Motor neuron (in vitro differentiated cells): ENCODE data around the gene POT1. TPM values are rescaled to one million over a fixed set of nuclear protein-coding genes. Genes with fewer than 3 reads are reported as not detected.

Experiments used
- ATAC-seq, 8 experiments: fragments of 200-7000 bp; cut with Tn5 transposase; replicated peaks in 6 of 8; 2 replicates each; pipeline ENCODE4 v1.8.0; 2021; ENCODE audit warnings: mild to moderate bottlenecking in 8 of 8, moderate library complexity in 8 of 8
- H3K27ac ChIP-seq, 2 donors: fragments of 250-450 bp; sonication (Bioruptor Pico); 2 replicates each; pipeline ENCODE4 v1.9.0; 2021; ENCODE audit warnings: antibody characterized with exemption in 2 of 2, mild to moderate bottlenecking in 2 of 2, moderate library complexity in 1 of 2
- H3K4me1 ChIP-seq, 2 donors: fragments of 250-450 bp; sonication (Bioruptor Pico); replicated peaks in 1 of 2; 2 replicates each; pipeline ENCODE4 v1.6.1; 2021; ENCODE audit warnings: antibody characterized with exemption in 2 of 2, mild to moderate bottlenecking in 2 of 2, moderate library complexity in 1 of 2
- H3K4me3 ChIP-seq, 5 donors: fragments of 250-450 bp; sonication (Bioruptor Pico); 2 replicates each; pipeline ENCODE4 v1.9.0; 2021; ENCODE audit warnings: antibody characterized with exemption in 5 of 5, mild to moderate bottlenecking in 5 of 5, moderate library complexity in 4 of 5
- WGBS, 10 experiments: fragments of 450-650 bp; shearing (Covaris generic); methylation state at CpG; one replicate each; pipeline ENCODE4 v1.0.0; 2022; 5-methylcytosine and 5-hydroxymethylcytosine counted together
- in situ Hi-C, 9 experiments: fragments of 400-800 bp; cut with MboI; loops; one replicate each; pipeline ENCODE4 v1.15.0; 2021; ENCODE audit warnings: low sequenced_read_pairs in 9 of 9, low pct_unique_long_range_greater_than_20kb in 2 of 9; ENCODE audit not compliant: unreplicated experiment in 9 of 9
- total RNA-seq, 8 experiments: library from RNA; unstranded; fragments of 300-600 nt; gene quantifications; 2 replicates each; pipeline versions ENCODE4 v1.2.3 to v1.2.4, GENCODE V29; 2022

Gene POT1
- total RNA-seq, 8 experiments from 2014 or later = 18.6 to 43.3 (median 28.7) TPM

DNA sequence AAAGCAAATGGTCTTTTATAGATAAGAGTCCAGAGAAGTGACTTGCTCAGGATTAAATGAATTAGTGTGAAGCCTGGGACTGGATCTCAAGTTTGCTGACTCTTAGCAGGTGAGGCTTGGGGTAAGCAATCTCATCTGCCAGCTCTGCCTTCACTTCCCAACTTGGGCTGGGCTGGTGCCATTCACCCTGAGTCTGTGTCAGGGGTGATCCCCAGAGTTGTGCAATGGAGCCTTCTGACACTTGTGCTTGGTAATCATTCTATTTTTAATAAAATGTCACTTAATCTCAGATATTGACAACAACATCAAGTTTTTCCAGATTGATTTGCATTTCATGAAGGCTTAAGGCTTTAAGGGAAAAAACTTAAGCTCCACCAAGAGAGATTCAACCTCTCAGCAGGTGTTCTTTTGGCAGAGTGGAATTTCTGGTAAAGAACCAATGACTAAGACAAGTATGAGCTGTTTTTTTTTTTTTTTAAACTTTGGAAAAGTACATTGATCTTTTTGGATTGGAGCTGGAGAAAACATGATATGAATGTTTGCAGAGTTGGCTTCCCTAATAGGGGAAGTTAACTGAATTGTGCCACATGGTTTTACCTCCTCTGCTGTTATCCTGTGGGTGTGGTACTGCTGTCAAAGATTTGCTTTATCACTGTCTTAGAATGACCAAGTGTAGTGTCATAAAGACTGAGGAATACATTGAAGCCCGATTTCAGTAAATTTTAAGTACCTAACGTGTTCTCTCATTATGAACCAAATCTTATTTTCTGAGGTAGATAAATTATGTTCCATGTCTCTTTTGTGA lies 115.4 kb downstream of the POT1 start:
- no peak overlapping the region for H3K27ac ChIP-seq
- in situ Hi-C loops = no loop called here
- ATAC-seq = peak in 2 of 8 experiments; percentile 51 to 82
- WGBS, 10 experiments = 10 to 100% (median 76%) methylated on average over 2 of the region's 2 CpGs; no CpG with 5 or more reads in 2 of the 10 experiments
- H3K4me1 ChIP-seq = no peaks in the 10 kb centered on the region
- no peak overlapping the region for H3K4me3 ChIP-seq

DNA sequence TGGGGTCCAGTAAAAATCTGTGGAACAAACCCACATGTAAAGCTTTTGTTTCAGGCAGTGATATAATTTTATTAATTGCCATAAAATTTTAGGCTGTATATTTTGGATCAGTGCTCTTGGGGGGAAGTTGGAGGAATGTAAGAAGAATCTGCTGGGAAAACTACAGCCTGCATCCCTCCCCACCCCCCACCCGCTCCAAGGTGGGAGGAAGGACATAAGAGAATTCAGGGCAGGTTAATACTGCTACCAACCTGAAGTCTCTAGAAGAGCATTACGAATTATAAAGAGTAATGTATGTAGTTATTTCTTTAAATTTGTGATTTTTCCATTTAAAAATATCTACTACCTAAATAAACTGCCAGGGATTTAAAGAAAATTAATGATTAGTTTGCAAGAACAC lies 116.9 kb downstream of the POT1 start:
- in situ Hi-C loops = no loop called here
- WGBS, 10 experiments = 0 to 100% (median 73%) methylated on average over 1 to 2 of the region's 2 CpGs; no CpG with 5 or more reads in 2 of the 10 experiments
- no peak for ATAC-seq

DNA sequence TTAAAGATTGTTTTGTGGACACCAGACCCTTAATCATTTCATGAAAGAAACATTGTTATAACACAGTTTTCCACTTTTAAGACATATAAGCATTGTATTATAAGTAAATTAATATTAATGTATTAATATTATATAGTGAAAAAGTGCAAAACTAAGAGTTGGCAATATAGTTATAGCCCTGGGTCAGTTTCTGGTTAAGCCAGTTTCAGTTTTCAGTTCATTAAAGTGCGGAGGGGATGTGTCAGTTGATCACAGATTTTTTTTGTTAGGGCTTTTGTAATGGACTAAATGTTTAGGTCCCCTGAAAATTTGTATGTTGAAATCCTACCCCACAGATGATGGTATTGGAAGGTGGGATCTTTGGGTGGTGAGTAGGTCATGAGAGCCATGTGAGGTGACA lies 118.3 kb downstream of the POT1 start:
- 57 to 100% (median 91%) methylated on average over 1 of the region's 1 CpG; no CpG with 5 or more reads in 7 of the 10 experiments for WGBS, 10 experiments
- in situ Hi-C loops = no loop called here

More for the DNA sequence above, 116.9 kb downstream of the POT1 start:
- Histone ChIP-seq H3K4me3 (no peak overlapping the region), H3K27ac (no peak overlapping the region), H3K4me1 (no peaks in the 10 kb centered on the region)

DNA sequence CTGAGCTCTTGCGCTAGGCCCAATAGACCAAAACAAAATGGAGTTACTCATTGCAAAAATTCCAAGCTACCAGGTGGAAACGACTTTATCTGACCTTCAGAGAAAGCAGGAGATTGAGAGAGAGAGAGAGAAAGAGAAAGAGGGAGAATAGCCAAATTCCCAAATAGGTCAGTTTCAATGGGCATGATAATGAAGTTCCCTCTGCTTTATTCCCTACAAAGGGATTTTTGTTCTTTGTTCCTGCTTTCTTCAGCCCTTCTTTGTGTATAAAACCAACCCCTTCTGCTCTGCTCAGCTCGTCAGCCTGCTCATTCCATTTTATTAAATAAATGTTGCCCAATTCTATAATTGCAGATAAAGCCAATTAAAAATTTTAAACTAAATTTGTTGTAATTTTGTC lies 119.0 kb downstream of the POT1 start:
- H3K4me1 ChIP-seq = no peaks in the 10 kb centered on the region
- ATAC-seq = no peak
- H3K27ac ChIP-seq = no peak overlapping the region
- in situ Hi-C loops = no loop called here
- H3K4me3 ChIP-seq = no peak overlapping the region
- 26 to 86% (median 48%) methylated on average over 1 to 3 of the region's 3 CpGs; no CpG with 5 or more reads in 1 of the 10 experiments for WGBS, 10 experiments

More for the DNA sequence above, 118.3 kb downstream of the POT1 start:
- no peaks in the 10 kb centered on the region for H3K4me1 ChIP-seq
- H3K4me3 ChIP-seq = no peak overlapping the region
- H3K27ac ChIP-seq = no peak overlapping the region
- ATAC-seq = no peak

DNA sequence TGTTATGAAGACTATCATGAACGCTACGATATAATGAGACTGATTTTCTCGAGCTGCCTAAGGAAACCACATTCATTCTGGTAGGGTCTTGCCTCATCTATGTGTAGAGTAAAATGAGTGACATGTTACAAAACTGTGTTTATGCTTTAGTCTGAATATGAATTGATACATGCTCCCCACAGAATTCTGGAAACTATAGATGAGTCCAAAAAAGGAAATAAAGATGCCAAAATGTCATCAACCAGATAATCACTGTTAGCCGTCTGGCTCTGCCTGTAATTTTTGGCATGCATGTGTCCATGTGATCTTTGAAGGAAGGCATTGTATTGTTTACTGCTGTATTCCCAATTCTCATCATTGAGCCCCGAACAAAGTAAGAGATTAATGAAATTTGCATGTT lies 121.4 kb downstream of the POT1 start:
- Histone ChIP-seq H3K27ac (no peak overlapping the region), H3K4me1 (no peaks in the 10 kb centered on the region), H3K4me3 (no peak overlapping the region)
- 3 to 100% (median 79%) methylated on average over 1 to 5 of the region's 5 CpGs for WGBS, 10 experiments
- ATAC-seq = no peak
- in situ Hi-C loops = no loop called here

DNA sequence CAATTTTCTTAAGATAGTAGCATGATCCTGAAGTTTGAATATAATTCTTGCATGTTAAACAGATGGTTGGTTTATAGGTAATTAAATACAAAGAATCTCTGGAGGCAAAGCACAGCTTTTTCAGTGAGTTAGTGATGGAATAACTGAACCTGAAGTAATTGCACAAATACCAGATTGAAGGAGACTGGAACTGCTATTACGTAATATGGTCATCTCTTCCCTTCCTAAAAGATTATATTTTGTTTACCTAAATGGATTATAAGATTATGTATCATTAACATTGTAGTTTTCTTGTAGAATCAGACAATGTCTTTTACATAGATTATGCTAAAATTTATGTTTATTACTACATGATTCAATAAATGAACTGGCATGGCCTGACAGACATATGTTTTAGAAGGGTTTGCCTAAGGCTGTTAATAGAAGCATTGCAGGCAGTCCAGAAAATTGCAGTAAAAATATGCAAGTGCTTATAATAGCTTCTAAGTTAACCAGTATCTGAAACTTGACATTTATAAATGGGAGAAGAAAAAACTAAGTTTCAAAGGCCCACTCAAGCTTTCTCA lies 128.2 kb downstream of the POT1 start:
- 0 to 100% (median 83%) methylated on average over 1 of the region's 1 CpG; no CpG with 5 or more reads in 1 of the 10 experiments for WGBS, 10 experiments
- peak in 1 of 8 experiments; percentile 84 for ATAC-seq
- Histone ChIP-seq H3K4me1 (no peaks in the 10 kb centered on the region), H3K4me3 (no peak overlapping the region), H3K27ac (no peak overlapping the region)
- in situ Hi-C loops = no loop called here

DNA sequence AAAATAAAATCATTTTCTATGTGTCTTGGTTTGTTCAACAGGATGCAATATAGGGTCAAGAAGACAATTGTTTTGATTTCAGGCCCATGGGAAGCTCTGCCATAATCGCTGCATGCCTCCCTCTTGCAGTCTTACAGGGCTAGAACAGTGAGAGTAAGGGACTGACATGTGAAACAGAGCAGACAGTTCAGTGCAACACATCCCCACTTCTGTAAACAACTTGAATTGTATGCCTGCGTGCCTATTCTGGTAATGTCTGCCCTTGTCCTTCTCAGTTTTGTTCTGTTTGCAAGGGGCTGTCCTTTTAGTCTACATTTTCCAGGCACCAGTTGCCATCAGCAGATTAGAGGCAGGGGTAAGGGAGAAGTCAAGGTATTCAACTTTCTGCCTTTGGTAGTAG lies 129.2 kb downstream of the POT1 start:
- Histone ChIP-seq H3K4me3 (no peak overlapping the region), H3K27ac (no peak overlapping the region), H3K4me1 (no peaks in the 10 kb centered on the region)
- in situ Hi-C loops = no loop called here
- 0 to 100% (median 40%) methylated on average over 1 to 2 of the region's 2 CpGs; no CpG with 5 or more reads in 1 of the 10 experiments for WGBS, 10 experiments
- ATAC-seq = peak in 3 of 8 experiments; percentile 14 to 31 (median 28)

DNA sequence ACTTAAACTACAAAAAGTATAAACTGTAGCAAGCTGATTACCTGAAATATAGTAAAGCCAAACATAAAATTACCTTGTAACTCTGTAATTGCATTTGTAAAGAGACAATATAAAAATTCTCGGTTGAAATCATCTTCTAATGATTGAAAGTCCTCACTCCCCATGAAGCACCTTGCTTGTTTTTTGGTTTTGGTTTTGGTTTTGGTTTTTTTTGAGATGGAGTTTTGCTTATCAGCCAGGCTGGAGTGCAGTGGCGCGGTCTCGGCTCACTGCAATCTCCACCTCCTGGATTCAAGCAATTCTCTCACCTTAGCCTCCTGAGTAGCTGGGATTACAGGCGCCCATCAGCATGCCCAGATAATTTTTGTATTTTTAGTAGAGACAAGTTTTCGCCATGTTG lies 130.2 kb downstream of the POT1 start:
- in situ Hi-C loops = loop anchor here in 6 of 9 experiments (25.0 kb wide), 1 partner anchor 637 kb away; no protein-coding TSS in a partner anchor
- WGBS, 10 experiments = 20 to 100% (median 87%) methylated on average over 1 to 5 of the region's 6 CpGs; no CpG with 5 or more reads in 1 of the 10 experiments
- ATAC-seq = no peak

DNA sequence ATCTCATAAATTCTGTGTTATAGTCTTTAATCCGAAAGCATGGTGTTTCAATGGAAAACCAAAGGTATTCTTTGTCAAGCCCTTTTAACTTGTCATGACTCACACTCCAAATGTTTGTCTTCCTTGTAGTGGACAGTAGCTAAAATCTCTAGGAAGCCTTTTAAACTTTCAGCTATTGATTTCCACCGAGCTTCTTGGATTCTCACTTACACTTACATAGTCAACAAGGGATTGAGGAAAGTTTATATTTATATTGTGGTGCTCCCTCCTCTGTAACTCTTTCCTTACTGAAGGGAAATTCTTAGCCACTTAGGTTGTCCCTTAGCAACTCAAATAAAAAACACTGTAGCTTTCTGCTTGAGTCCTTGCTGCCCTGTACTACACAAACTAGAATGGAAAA lies 132.9 kb downstream of the POT1 start:
- 0 to 94% (median 73%) methylated on average over 2 of the region's 2 CpGs; no CpG with 5 or more reads in 1 of the 10 experiments for WGBS, 10 experiments
- in situ Hi-C loops = loop anchor here in 6 of 9 experiments (25.0 kb wide), 1 partner anchor 634 kb away; no protein-coding TSS in a partner anchor
- ATAC-seq = peak in 1 of 8 experiments; percentile 45
- no peaks in the 10 kb centered on the region for H3K4me1 ChIP-seq
- no peak overlapping the region for H3K27ac ChIP-seq
- no peak overlapping the region for H3K4me3 ChIP-seq

More for the DNA sequence above, 130.2 kb downstream of the POT1 start:
- H3K27ac ChIP-seq = no peak overlapping the region
- no peaks in the 10 kb centered on the region for H3K4me1 ChIP-seq
- no peak overlapping the region for H3K4me3 ChIP-seq

DNA sequence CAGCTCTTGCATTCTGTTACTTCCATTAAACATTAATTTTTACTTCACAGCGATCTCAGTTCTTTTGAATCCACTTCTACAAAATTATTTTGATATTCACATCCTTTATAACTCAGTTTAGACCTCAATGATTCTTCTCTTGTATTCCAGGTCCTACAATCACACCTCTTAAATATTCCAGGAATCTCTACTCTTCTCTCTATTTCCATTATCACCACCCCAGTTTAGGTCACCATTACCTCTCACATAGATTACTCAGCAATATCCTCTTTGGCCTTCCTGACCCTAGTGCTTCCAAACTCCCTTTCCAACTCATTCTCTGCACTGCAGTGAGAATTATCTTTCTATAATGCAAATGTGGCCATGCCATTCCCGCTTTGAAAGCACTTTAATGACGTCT lies 136.9 kb downstream of the POT1 start:
- 0 to 100% (median 77%) methylated on average over 1 to 3 of the region's 3 CpGs for WGBS, 10 experiments
- ATAC-seq = no peak
- no peak overlapping the region for H3K4me3 ChIP-seq
- H3K4me1 ChIP-seq = no peaks in the 10 kb centered on the region
- in situ Hi-C loops = loop anchor here in 6 of 9 experiments (25.0 kb wide), 1 partner anchor 630 kb away; no protein-coding TSS in a partner anchor
- no peak overlapping the region for H3K27ac ChIP-seq

DNA sequence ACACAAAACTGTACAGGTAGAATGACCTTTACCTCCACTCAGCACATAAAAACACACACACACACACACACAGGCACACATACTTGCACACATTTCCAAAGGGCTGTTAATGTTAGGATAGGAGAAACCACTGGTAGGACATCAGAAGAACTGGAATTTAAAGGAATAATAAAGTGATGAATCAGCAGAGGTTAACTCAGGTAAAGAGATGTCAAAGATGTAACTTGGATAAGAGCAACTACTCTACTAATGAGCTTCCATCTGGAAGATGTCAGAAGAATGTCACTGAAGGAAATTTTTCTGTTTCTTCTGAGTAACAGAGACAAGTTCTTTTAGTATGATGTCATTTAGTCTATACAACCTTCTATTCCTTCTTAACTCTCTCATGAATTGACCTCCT lies 137.6 kb downstream of the POT1 start:
- Histone ChIP-seq H3K4me3 (no peak overlapping the region), H3K4me1 (no peaks in the 10 kb centered on the region), H3K27ac (no peak overlapping the region)
- ATAC-seq = no peak
- in situ Hi-C loops = loop anchor here in 6 of 9 experiments (25.0 kb wide), 1 partner anchor 630 kb away; no protein-coding TSS in a partner anchor

DNA sequence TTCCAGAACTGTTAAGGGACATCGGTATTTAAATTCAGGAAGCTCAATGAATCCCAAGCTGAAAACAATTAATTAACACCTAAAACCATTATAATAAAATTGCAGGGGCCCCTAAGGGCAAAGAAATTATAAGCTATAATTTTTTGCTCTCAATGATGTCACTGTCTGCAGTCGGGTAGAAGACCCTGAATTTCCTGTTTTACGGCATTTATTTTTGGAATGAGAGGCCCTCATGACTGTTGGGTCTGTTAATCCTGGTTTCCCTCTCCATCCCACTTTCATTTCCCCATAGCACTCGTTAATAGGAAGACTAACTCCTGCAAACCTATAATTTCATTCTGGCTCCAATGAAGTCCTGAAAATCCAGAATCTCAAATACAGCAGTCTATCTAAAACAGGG lies 138.2 kb downstream of the POT1 start:
- no peak for ATAC-seq
- 0 to 100% (median 88%) methylated on average over 1 to 4 of the region's 4 CpGs for WGBS, 10 experiments
- in situ Hi-C loops = loop anchor here in 6 of 9 experiments (25.0 kb wide), 1 partner anchor 629 kb away; no protein-coding TSS in a partner anchor
- Histone ChIP-seq H3K4me3 (no peak overlapping the region), H3K27ac (no peak overlapping the region), H3K4me1 (no peaks in the 10 kb centered on the region)

DNA sequence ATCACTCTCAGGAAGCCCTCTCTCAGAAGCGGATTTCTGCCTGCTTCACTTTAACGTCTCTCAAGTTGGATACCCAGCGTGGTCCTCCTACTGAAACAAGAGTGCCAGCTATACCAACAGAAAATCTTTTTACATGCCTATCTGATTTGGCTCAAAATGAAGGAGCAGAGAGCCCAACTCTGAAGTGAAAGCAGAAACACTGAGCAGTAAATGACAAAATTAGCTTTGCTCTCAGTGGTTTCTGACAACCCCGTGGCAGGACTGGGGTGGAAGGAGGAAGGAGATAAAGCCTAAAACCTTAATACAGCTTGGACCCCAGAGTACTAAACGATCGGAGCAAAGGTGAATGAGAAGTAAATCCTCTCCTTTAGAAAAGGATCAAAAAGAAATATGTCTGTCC lies 139.0 kb downstream of the POT1 start:
- Histone ChIP-seq H3K4me1 (no peaks in the 10 kb centered on the region), H3K4me3 (no peak overlapping the region), H3K27ac (no peak overlapping the region)
- in situ Hi-C loops = loop anchor here in 6 of 9 experiments (25.0 kb wide), 1 partner anchor 628 kb away; no protein-coding TSS in a partner anchor
- 0 to 100% (median 80%) methylated on average over 1 to 6 of the region's 6 CpGs; no CpG with 5 or more reads in 1 of the 10 experiments for WGBS, 10 experiments
- peak in 1 of 8 experiments; percentile 48 for ATAC-seq
